ENCODE results near the gene EHMT2.

DNA sequence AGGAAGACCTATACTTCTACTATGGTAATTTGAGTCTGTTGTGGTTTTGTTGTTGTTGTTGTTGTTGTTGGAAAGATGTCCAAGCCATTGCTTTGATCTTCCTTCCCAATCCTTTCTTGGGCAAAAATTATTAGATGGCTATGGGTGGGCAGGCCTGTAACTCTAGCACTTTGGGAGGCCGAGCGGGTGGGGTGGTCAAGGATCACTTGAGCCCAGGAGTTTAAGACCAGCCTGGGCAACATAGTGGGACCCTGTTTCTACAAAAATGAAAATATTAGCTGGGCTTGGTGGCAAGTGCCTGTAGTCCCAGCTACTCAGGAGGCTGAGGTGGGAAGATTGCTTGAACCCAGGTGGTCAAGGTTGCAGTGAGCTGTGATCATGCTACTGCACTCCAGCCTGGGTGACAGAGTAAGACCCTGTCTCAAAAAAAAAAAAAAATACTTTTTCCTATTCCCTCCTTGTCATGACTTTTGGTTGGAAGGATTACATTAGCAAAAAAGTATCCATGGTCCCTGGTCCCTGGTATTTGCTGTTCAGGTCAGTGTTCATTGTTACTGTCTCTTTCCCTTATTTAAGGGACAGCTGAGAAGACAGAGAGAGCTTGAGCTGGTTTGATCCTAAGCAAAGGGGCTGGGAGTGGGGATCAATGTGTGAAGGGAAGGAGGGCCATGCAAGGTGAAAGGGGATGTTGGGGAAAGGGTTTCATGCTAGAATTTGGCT lies 46.6 kb downstream of the EHMT2 start:
- TF ChIP-seq, protein P1, sequence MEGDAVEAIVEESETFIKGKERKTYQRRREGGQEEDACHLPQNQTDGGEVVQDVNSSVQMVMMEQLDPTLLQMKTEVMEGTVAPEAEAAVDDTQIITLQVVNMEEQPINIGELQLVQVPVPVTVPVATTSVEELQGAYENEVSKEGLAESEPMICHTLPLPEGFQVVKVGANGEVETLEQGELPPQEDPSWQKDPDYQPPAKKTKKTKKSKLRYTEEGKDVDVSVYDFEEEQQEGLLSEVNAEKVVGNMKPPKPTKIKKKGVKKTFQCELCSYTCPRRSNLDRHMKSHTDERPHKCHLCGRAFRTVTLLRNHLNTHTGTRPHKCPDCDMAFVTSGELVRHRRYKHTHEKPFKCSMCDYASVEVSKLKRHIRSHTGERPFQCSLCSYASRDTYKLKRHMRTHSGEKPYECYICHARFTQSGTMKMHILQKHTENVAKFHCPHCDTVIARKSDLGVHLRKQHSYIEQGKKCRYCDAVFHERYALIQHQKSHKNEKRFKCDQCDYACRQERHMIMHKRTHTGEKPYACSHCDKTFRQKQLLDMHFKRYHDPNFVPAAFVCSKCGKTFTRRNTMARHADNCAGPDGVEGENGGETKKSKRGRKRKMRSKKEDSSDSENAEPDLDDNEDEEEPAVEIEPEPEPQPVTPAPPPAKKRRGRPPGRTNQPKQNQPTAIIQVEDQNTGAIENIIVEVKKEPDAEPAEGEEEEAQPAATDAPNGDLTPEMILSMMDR (IDR thresholded peaks at IDR 0.05; ENCODE audit: low read depth, low read length): no peak
- TF ChIP-seq EZH2phosphoT487 (IDR thresholded peaks at IDR 0.05; ENCODE audit: low read depth): no peak

Measured in OCI-LY3 (cell line).